HepG2 (cell line): ENCODE results near the gene KLF3. TPM values are rescaled to one million over a fixed set of nuclear protein-coding genes. Genes with fewer than 3 reads are reported as not detected.
A peak's percentile ranks its signal among the peaks of the same experiment; 100 is the strongest.

Experiments
- ATAC-seq: fragments of 200-7000 bp; cut with Tn5 transposase; 3 replicates; pipeline ENCODE4 v1.9.1; 2020; ENCODE audit warnings: mild to moderate bottlenecking, moderate library complexity
- Bru-seq: library from RNA; stranded (reverse); fragments of 400-500 nt; gene quantifications from one replicate; lab custom pipeline; 2021; lab: Mats Ljungman, UMichigan
- BruChase-seq, 2 experiments: library from RNA; stranded (reverse); fragments of 400-500 nt; gene quantifications; one replicate each; lab custom pipeline; 2021; lab: Mats Ljungman, UMichigan
- BruUV-seq: library from RNA; stranded (reverse); fragments of 400-500 nt; replicated peaks from 2 replicates; lab custom pipeline; 2021; lab: Mats Ljungman, UMichigan
- CTCF ChIA-PET: fragments of 300-600 bp; formaldehyde crosslinking; extraction: SDS; loops from one replicate; lab custom pipeline; 2021; ENCODE audit warnings: low total read pairs, inconsistent platforms, low intra/inter-chr PET ratio; lab: Yijun Ruan, JAX
- POLR2A ChIA-PET: fragments of 350-600 bp; sonication (Branson Sonifier 250); formaldehyde crosslinking; loops from one replicate; lab custom pipeline; 2020; ENCODE audit warnings: antibody characterized with exemption, inconsistent platforms; lab: Yijun Ruan, JAX
- DNase-seq: peaks from one replicate; pipeline ENCODE4 v3.0.0-alpha.2; 2015; ENCODE audit warnings: low spot score
- FAIRE-seq: peaks from 3 replicates; lab custom pipeline; 2011; peaks lifted over from hg19 to GRCh38; lab: Jason Lieb, UNC
- H2AFZ ChIP-seq: one replicate; pipeline ENCODE4 v1.6.1; 2011; ENCODE audit warnings: low read length, inconsistent platforms
- H3K27ac ChIP-seq: fragments of 300-600 bp; 3 replicates; pipeline ENCODE4 v1.8.0; 2011; ENCODE audit warnings: mixed run types, mild to moderate bottlenecking, mixed read lengths, low read length, inconsistent platforms; ENCODE audit not compliant: insufficient read depth; ENCODE audit errors: extremely low read length
- H3K27me3 ChIP-seq, 2 experiments: fragments of 200-600 bp in 1 of 2; 2 replicates in 1 of 2; 3 replicates in 1 of 2; pipeline versions ENCODE4 v1.6.0 to v1.8.0; 2011; ENCODE audit warnings: low read length in 2 of 2, mild to moderate bottlenecking in 2 of 2, moderate library complexity in 2 of 2, inconsistent platforms in 1 of 2; ENCODE audit not compliant: insufficient read depth in 2 of 2, control insufficient read depth in 1 of 2
- H3K36me3 ChIP-seq, 2 experiments: fragments of 200-600 bp in 1 of 2; replicated peaks in 1 of 2; 2 replicates in 1 of 2; 3 replicates in 1 of 2; pipeline versions ENCODE4 v1.5.1 to v1.8.0; 2011; ENCODE audit warnings: low read length in 2 of 2, inconsistent platforms in 1 of 2; ENCODE audit not compliant: insufficient read depth in 2 of 2, control insufficient read depth in 1 of 2
- H3K4me1 ChIP-seq: 2 replicates; pipeline ENCODE4 v1.5.1; 2012; ENCODE audit warnings: low read length, inconsistent platforms; ENCODE audit not compliant: insufficient read depth
- H3K4me2 ChIP-seq: 2 replicates; pipeline ENCODE4 v1.6.0; 2011; ENCODE audit warnings: low read depth, low read length, inconsistent platforms
- H3K4me3 ChIP-seq, 3 experiments: fragments of 200-600 bp in 1 of 3; sonication (generic), shearing (Covaris generic) in 1 of 3; replicated peaks in 1 of 3; 2 replicates each; pipeline ENCODE4 v1.5.1; 2011 to 2016; ENCODE audit warnings: low read length in 3 of 3, inconsistent platforms in 2 of 3, low read depth in 2 of 3, mild to moderate bottlenecking in 2 of 3, control low read depth in 1 of 3, mixed read lengths in 1 of 3; ENCODE audit not compliant: insufficient read depth in 1 of 3
- H3K79me2 ChIP-seq: one replicate; pipeline ENCODE4 v1.6.1; 2011; ENCODE audit warnings: low read length, inconsistent platforms; ENCODE audit not compliant: insufficient read depth
- H3K9ac ChIP-seq: 2 replicates; pipeline ENCODE4 v1.6.0; 2011; ENCODE audit warnings: mild to moderate bottlenecking, low read depth, low read length, inconsistent platforms; ENCODE audit not compliant: insufficient read depth
- H3K9me3 ChIP-seq: 2 replicates; pipeline ENCODE4 v1.5.1; 2012; ENCODE audit warnings: mild to moderate bottlenecking, low read length
- H4K20me1 ChIP-seq: 2 replicates; pipeline ENCODE4 v1.6.0; 2011; ENCODE audit warnings: inconsistent platforms, mild to moderate bottlenecking, low read length, moderate library complexity; ENCODE audit not compliant: insufficient read depth
- BHLHE40 ChIP-seq: IDR thresholded peaks from 2 replicates; pipeline ENCODE4 v1.6.1; 2011; ENCODE audit warnings: low read length, improper control_type of control experiment
- EP300 ChIP-seq, 3 experiments: sonication (generic) in 1 of 3; formaldehyde crosslinking in 1 of 3; IDR thresholded peaks; 2 replicates each; pipeline versions ENCODE4 v1.5.1 to v1.6.1; 2011 to 2020; ENCODE audit warnings: low read depth in 2 of 3, low read length in 2 of 3, borderline replicate concordance in 1 of 3, improper control_type of control experiment in 1 of 3, mild to moderate bottlenecking in 1 of 3, missing genetic modification reagents in 1 of 3, moderate library complexity in 1 of 3
- KLF12 ChIP-seq: sonication (generic); formaldehyde crosslinking; IDR thresholded peaks from 2 replicates; pipeline ENCODE4 v1.4.0; 2020; ENCODE audit warnings: missing genetic modification reagents, borderline replicate concordance
- NFKB2 ChIP-seq: sonication (generic); formaldehyde crosslinking; IDR thresholded peaks from 2 replicates; pipeline ENCODE4 v1.4.0; 2020; ENCODE audit warnings: missing genetic modification reagents, borderline replicate concordance
- PRDM15 ChIP-seq: sonication (generic); formaldehyde crosslinking; IDR thresholded peaks from 2 replicates; pipeline ENCODE4 v1.4.0; 2020; ENCODE audit warnings: missing genetic modification reagents
- SMARCC2 ChIP-seq: fragments of 450-650 bp; IDR thresholded peaks from 2 replicates; pipeline ENCODE4 v1.6.1; 2017; ENCODE audit warnings: antibody characterized with exemption, mild to moderate bottlenecking
- TARDBP ChIP-seq: sonication (generic); formaldehyde crosslinking; IDR thresholded peaks from 2 replicates; pipeline ENCODE4 v1.8.0; 2022; ENCODE audit warnings: mild to moderate bottlenecking, missing genetic modification reagents
- THYN1 ChIP-seq: sonication (generic); formaldehyde crosslinking; IDR thresholded peaks from 2 replicates; pipeline ENCODE4 v1.8.1; 2023; ENCODE audit warnings: low read depth, mild to moderate bottlenecking, moderate library complexity, missing genetic modification reagents, borderline replicate concordance
- ZNF367 ChIP-seq: sonication (generic); formaldehyde crosslinking; IDR thresholded peaks from 2 replicates; pipeline ENCODE4 v1.4.0; 2020; ENCODE audit warnings: missing genetic modification reagents, borderline replicate concordance
- ZNF510 ChIP-seq: sonication (generic); formaldehyde crosslinking; IDR thresholded peaks from 2 replicates; pipeline ENCODE4 v1.4.0; 2020; ENCODE audit warnings: low read depth, mild to moderate bottlenecking, missing genetic modification reagents
- ZNF879 ChIP-seq: sonication (generic); formaldehyde crosslinking; IDR thresholded peaks from 2 replicates; pipeline ENCODE4 v1.8.1; 2023; ENCODE audit warnings: missing genetic modification reagents
- ZSCAN29 ChIP-seq: sonication (generic); formaldehyde crosslinking; conservative IDR thresholded peaks from 2 replicates; pipeline ENCODE4 v1.4.0; 2020; ENCODE audit warnings: mild to moderate bottlenecking, missing genetic modification reagents
- WGBS: methylation state at CpG from one replicate; pipeline ENCODE4 v1.1.6; 2017; ENCODE audit warnings: low lambda C conversion rate; 5-methylcytosine and 5-hydroxymethylcytosine counted together
- in situ Hi-C: cut with HindIII; loops from 2 replicates; pipeline ENCODE4 v1.10.0; 2017; ENCODE audit warnings: low pct_unique_long_range_greater_than_20kb; ENCODE audit not compliant: extremely low pct_ligation_motif_present
- intact Hi-C: fragments of 100-400 bp; cut with micrococcal nuclease; formaldehyde crosslinking; loops from one replicate; pipeline ENCODE4 v1.10.0; 2022; ENCODE audit not compliant: unreplicated experiment
- long read RNA-seq, 2 experiments: library from RNA in 1 of 2; library from polyadenylated mRNA in 1 of 2; stranded (forward) in 1 of 2; unstranded in 1 of 2; transcript quantifications; one replicate each; pipeline ENCODE4 v2.0.0, GENCODE V29; 2019 to 2022
- polyA minus RNA-seq, 3 experiments: library from RNA; depleted of rRNA, polyadenylated mRNA; stranded (reverse); fragments of >200 nt; gene quantifications; 2 replicates each; pipeline ENCODE4 v1.2.3, GENCODE V29; 2011; ENCODE audit warnings: low replicate concordance in 1 of 3
- polyA plus RNA-seq, 8 experiments: library from polyadenylated mRNA; depleted of rRNA in 3 of 8; stranded (reverse) in 7 of 8; unstranded in 1 of 8; fragments of >200 nt; fragmentation: Illumina TruSeq in 4 of 8; extraction: Trizol in 4 of 8; gene quantifications; 2 replicates each; pipeline versions ENCODE4 v1.2.1 to v1.2.3, GENCODE V29; 2011 to 2016; ENCODE audit warnings: low read depth in 4 of 8, missing spikeins in 1 of 8, mixed read lengths in 1 of 8; ENCODE audit not compliant: insufficient read depth in 1 of 8
- total RNA-seq, 5 experiments: library from RNA; depleted of rRNA; stranded (reverse); fragments of >200 nt; fragmentation: Illumina TruSeq; extraction: Trizol; gene quantifications; 2 replicates each; pipeline ENCODE4 v1.2.3, GENCODE V29; 2016; ENCODE audit warnings: low read depth in 1 of 5

KLF3 gene
- total RNA-seq (2016; rRNA removed; fragmentation: Illumina TruSeq; extraction: Trizol) (29.1 and 45.2 TPM in 2 replicates), polyA plus RNA-seq (2011; rRNA removed) (32.2 and 37.8 TPM in 2 replicates), polyA minus RNA-seq (2011; rRNA and poly(A)+ RNA removed; ENCODE audit: low replicate concordance) (23.8 and 59.2 TPM in 2 replicates), Bru-seq, nascent RNA (percentile 98 among the genes with signal in this experiment), BruChase-seq, experiment 1, labeled RNA remaining after a 6-hour chase (percentile 92 among the genes with signal in this experiment), BruChase-seq, experiment 2, labeled RNA remaining after a 2-hour chase (percentile 95 among the genes with signal in this experiment)
- 5.0 and 6.9 TPM in 2 replicates for total RNA-seq (2016; cell fraction: cytosol; rRNA removed; fragmentation: Illumina TruSeq; extraction: Trizol; ENCODE audit: low read depth)
- 29.1 and 39.1 TPM in 2 replicates for total RNA-seq (2016; cell fraction: insoluble cytoplasmic fraction; rRNA removed; fragmentation: Illumina TruSeq; extraction: Trizol)
- 27.0 and 29.9 TPM in 2 replicates for total RNA-seq (2016; cell fraction: membrane; rRNA removed; fragmentation: Illumina TruSeq; extraction: Trizol)
- 38.1 and 42.0 TPM in 2 replicates for total RNA-seq (2016; cell fraction: nucleus; rRNA removed; fragmentation: Illumina TruSeq; extraction: Trizol)
- polyA plus RNA-seq (2011; cell fraction: cytosol; rRNA removed): 23.4 and 26.9 TPM in 2 replicates
- 34.9 and 36.5 TPM in 2 replicates for polyA plus RNA-seq (2011; cell fraction: nucleus; rRNA removed)
- polyA plus RNA-seq (2012): 35.9 and 36.8 TPM in 2 replicates
- 12.2 and 13.0 TPM in 2 replicates for polyA plus RNA-seq (2016; cell fraction: cytosol; fragmentation: Illumina TruSeq; extraction: Trizol; ENCODE audit: low read depth)
- 46.7 and 48.9 TPM in 2 replicates for polyA plus RNA-seq (2016; cell fraction: insoluble cytoplasmic fraction; fragmentation: Illumina TruSeq; extraction: Trizol; ENCODE audit: low read depth)
- 28.6 and 30.0 TPM in 2 replicates for polyA plus RNA-seq (2016; cell fraction: membrane; fragmentation: Illumina TruSeq; extraction: Trizol; ENCODE audit: low read depth)
- polyA plus RNA-seq (2016; cell fraction: nucleus; fragmentation: Illumina TruSeq; extraction: Trizol; ENCODE audit: insufficient read depth, low read depth): 40.1 and 41.8 TPM in 2 replicates
- 32.1 and 36.4 TPM in 2 replicates for polyA minus RNA-seq (2011; cell fraction: cytosol; rRNA and poly(A)+ RNA removed)
- 148 and 153 TPM in 2 replicates for polyA minus RNA-seq (2011; cell fraction: nucleus; rRNA and poly(A)+ RNA removed)
- long read RNA-seq, experiment 1, full-length matches to known transcripts: 27 of 48 reads
- long read RNA-seq, experiment 1, partial matches to known transcripts: 13 of 48 reads
- long read RNA-seq, experiment 1, other reads (novel, unspliced or antisense): 8 of 48 reads
- long read RNA-seq, experiment 2, full-length matches to known transcripts: 22 of 72 reads
- long read RNA-seq, experiment 2, partial matches to known transcripts: 13 of 72 reads
- long read RNA-seq, experiment 2, other reads (novel, unspliced or antisense): 37 of 72 reads

GRCh38 chr4:38663801-38664705 lies at the start of gene KLF3:
KLF3 (plus strand) TSS chr4:38664199; CDS start chr4:38680626, 16,427 bp downstream.
- intact Hi-C loops: loop anchor here (10.0 kb wide), 2 partner anchors 381 to 979 kb away; partner anchors contain the start of gene RELL1
- TF ChIP-seq ZNF510 (no peak), ZNF879 (CRISPR knock-in tag) (no peak), THYN1 (CRISPR knock-in tag) (no peak), EP300 (IDR thresholded peaks at IDR 0.05; ENCODE audit: low read depth in 2 of 2, low read length in 2 of 2) (0 out of 4 replicates have a peak, but pooled peaks of 1 of the 2 experiments have one; percentile 10), EP300 (CRISPR knock-in tag; IDR thresholded peaks at IDR 0.05; ENCODE audit: borderline replicate concordance) (no peak), BHLHE40 (0 out of 2 replicates have a peak, but pooled peaks have one; percentile 3), ZNF367 (CRISPR knock-in tag) (no peak), TARDBP (0 out of 2 replicates have a peak, but pooled peaks have one; percentile 47), ZSCAN29 (CRISPR knock-in tag) (no peak), NFKB2 (CRISPR knock-in tag) (no peak), KLF12 (CRISPR knock-in tag) (peak; percentile 16; the same call in 1 of the 2 replicates), PRDM15 (CRISPR knock-in tag) (0 out of 2 replicates have a peak, but pooled peaks have one; percentile 65), SMARCC2 (no peak)

More at GRCh38 chr4:38663801-38664705, at the start of gene KLF3:
- H3K9ac ChIP-seq: peak within 1 kb of the TSS; percentile 95
- ChIA-PET CTCF (no interaction called here), POLR2A (interaction anchor here (0.9 to 1.4 kb wide), 4 partner anchors 11 to 531 kb away, joined by 4 to 7 read pairs (median 6); no protein-coding TSS in a partner anchor)
- peaks cover 22% of the 10 kb centered on the region for H3K4me1 ChIP-seq
- peaks cover 59% of the 10 kb centered on the region for H3K79me2 ChIP-seq
- H3K27ac ChIP-seq: peak within 1 kb of the TSS; percentile 96
- DNase-seq (peak; percentile 73), FAIRE-seq (no peak), ATAC-seq (peak; percentile 68)
- H3K9me3 ChIP-seq: no peaks in the 10 kb centered on the region
- peak within 1 kb of the TSS; percentile 77 to 99 (median 90) for H3K4me3 ChIP-seq
- peak within 1 kb of the TSS; percentile 96 for H3K4me2 ChIP-seq
- no peaks in the 10 kb centered on the region; a peak in 1 of 5 replicates for H3K27me3 ChIP-seq
- in situ Hi-C loops: no loop called here
- no TSS peak for BruUV-seq
- no peaks in the 10 kb centered on the region; the same call in 1 of the 2 replicates for H4K20me1 ChIP-seq
- WGBS: 0% methylated on average over 4 of the region's 110 CpGs
- H2AFZ ChIP-seq: no peak within 1 kb of the TSS
- no peaks in the 10 kb centered on the region for H3K36me3 ChIP-seq
